HL-60 (cell line): ENCODE measurements around the gene DNAAF5.
"Not testable (repeated sequence)": the region's sequence is repeated elsewhere in the genome, so short reads cannot be mapped to it uniquely, and the experiment has no call there.

ENCODE experiments used
- DNase-seq, 2 experiments: peaks; one replicate each; pipeline ENCODE4 v3.0.0-alpha.2; 2010 to 2020; ENCODE audit warnings: low read depth in 1 of 2, low spot score in 1 of 2
- H3K27ac ChIP-seq: fragments of 250-450 bp; sonication (Bioruptor Pico); replicated peaks from 2 replicates; pipeline ENCODE4 v1.5.1; 2020; ENCODE audit warnings: mild to moderate bottlenecking, moderate library complexity
- H3K27me3 ChIP-seq: fragments of 250-450 bp; sonication (Bioruptor Pico); 2 replicates; pipeline ENCODE4 v1.5.1; 2021; ENCODE audit warnings: mild to moderate bottlenecking, moderate library complexity; ENCODE audit not compliant: insufficient read depth, poor library complexity, severe bottlenecking
- H3K4me3 ChIP-seq: replicated peaks from 2 replicates; pipeline ENCODE4 v1.5.1; 2011; ENCODE audit warnings: mild to moderate bottlenecking, control low read depth, low read length; ENCODE audit not compliant: insufficient read depth
- CTCF ChIP-seq: IDR thresholded peaks from one replicate; pipeline ENCODE4 v1.5.1; 2011; ENCODE audit warnings: low read length, control low read depth, inconsistent platforms; ENCODE audit not compliant: insufficient read depth
- GABPA ChIP-seq: IDR thresholded peaks from 2 replicates; pipeline ENCODE4 v1.6.1; 2012; ENCODE audit warnings: low read depth
- POLR2AphosphoS5 ChIP-seq: IDR thresholded peaks from 2 replicates; pipeline ENCODE4 v1.6.1; 2012; ENCODE audit warnings: low read depth
- REST ChIP-seq: IDR thresholded peaks from 2 replicates; pipeline ENCODE4 v1.6.1; 2012; ENCODE audit warnings: low read depth; ENCODE audit not compliant: insufficient replicate concordance
- SPI1 ChIP-seq: IDR thresholded peaks from 2 replicates; pipeline ENCODE4 v1.6.1; 2012; ENCODE audit warnings: low read depth, mild to moderate bottlenecking, borderline replicate concordance

DNAAF5 gene

GRCh38 chr7:742791-743190 is 16.3 kb downstream of the DNAAF5 start:
- TF ChIP-seq SPI1 (no peak), CTCF (no peak), REST (no peak), GABPA (no peak), POLR2AphosphoS5 (no peak)
- no peak for DNase-seq
- Histone ChIP-seq H3K27ac (no peak overlapping the region), H3K4me3 (no peak overlapping the region), H3K27me3 (no peaks in the 10 kb centered on the region)

GRCh38 chr7:743341-744127 is 17.0 kb downstream of the DNAAF5 start:
- not testable (repeated sequence) for DNase-seq, H3K27me3 ChIP-seq, H3K27ac ChIP-seq, H3K4me3 ChIP-seq

- DNase-seq, H3K27me3 ChIP-seq, H3K27ac ChIP-seq, H3K4me3 ChIP-seq: not testable (repeated sequence)
Observed at GRCh38 chr7:744128-744520, 17.6 kb downstream of the DNAAF5 start.

- Histone ChIP-seq H3K4me3 (no peak overlapping the region), H3K27ac (no peak overlapping the region), H3K27me3 (no peaks in the 10 kb centered on the region)
- TF ChIP-seq REST: no peak
- no peak for TF ChIP-seq POLR2AphosphoS5
- no peak for TF ChIP-seq SPI1
- no peak for DNase-seq
Observed at GRCh38 chr7:744854-745430, 18.4 kb downstream of the DNAAF5 start.

- no peak overlapping the region for H3K27ac ChIP-seq
- H3K27me3 ChIP-seq: no peaks in the 10 kb centered on the region
- no peak for TF ChIP-seq REST
- TF ChIP-seq POLR2AphosphoS5: 0 out of 2 replicates have a peak, but pooled peaks have one; percentile 35
- DNase-seq: no peak
- no peak overlapping the region for H3K4me3 ChIP-seq
Observed at GRCh38 chr7:745431-746154, 19.1 kb downstream of the DNAAF5 start.
